ACHN (cell line): ENCODE data around the gene ZFYVE27.
A peak's percentile ranks its signal among the peaks of the same experiment; 100 is the strongest.

Experiments
- DNase-seq: peaks from one replicate; pipeline ENCODE4 v3.0.0-alpha.2; 2015
- in situ Hi-C: cut with HindIII; loops from 2 replicates; pipeline ENCODE4 v1.10.0; 2017; ENCODE audit warnings: low sequenced_read_pairs, low pct_ligation_motif_present, low pct_unique_long_range_greater_than_20kb

ZFYVE27 gene

DNA sequence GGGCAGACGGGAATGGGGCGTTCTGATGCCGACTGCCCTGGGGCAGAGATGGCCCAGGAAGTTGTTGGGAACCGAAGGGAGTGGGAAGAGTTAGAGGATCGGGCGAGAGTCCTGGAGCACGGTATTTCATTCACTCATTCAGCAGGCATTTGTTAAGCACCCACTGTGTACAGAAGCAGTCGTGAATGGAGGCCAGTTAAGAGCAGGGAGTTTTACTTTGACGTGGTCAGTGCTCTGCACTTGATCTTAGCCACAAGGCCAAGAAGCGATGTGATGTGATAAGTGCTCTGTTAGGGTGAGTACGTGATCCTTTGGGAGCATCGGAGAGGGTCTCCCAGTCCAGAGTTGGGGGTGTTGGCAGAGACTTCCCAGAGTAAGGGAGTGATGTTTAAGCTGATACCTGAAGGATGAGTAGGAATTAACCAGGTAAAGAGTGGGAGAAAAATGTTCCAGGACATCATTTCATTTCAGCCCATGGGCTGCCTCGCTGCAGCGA, 890 bp downstream of the ZFYVE27 start:
- in situ Hi-C loops = no loop called here
- DNase-seq = no peak

DNA sequence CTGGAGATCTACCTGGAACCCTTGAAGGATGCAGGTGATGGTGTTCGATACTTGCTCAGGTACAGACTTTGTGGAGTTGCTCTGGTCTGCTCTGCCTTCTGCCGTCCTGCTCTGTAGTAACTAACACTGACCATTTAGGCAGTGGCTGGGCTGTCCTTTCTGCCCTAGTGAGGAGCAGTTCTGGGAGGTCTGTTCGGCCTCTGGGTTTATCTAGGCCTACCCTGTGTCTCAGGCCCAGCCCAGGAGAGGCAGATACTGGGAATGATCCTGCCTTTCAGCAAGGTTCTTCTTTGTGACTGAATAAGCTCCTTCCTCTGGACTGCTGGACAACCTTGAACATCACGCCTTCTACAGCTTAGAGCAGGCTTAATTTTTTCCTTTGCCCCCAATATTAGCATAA, 1.7 kb downstream of the ZFYVE27 start:
- in situ Hi-C loops = no loop called here
- no peak for DNase-seq

DNA sequence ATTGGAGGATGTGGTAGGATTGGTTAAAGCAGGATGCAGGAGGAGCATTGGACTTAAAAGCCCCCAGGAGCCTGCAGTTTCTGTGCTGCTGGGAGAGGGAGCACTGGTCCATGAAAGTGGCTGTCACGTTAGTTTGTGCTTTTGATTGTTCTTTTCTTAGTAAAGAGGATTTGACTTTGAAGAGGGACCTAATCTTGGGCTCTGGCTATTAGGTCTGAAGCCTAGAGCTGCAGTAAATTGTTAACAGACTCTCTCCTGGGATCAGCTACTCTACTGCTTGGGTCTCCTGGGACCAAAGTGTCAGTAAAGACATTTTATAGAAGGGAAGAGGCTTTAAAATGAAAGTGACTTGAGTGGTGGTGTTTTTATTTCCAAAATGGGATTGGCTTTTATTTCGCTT, 3.7 kb downstream of the ZFYVE27 start:
- DNase-seq = no peak

DNA sequence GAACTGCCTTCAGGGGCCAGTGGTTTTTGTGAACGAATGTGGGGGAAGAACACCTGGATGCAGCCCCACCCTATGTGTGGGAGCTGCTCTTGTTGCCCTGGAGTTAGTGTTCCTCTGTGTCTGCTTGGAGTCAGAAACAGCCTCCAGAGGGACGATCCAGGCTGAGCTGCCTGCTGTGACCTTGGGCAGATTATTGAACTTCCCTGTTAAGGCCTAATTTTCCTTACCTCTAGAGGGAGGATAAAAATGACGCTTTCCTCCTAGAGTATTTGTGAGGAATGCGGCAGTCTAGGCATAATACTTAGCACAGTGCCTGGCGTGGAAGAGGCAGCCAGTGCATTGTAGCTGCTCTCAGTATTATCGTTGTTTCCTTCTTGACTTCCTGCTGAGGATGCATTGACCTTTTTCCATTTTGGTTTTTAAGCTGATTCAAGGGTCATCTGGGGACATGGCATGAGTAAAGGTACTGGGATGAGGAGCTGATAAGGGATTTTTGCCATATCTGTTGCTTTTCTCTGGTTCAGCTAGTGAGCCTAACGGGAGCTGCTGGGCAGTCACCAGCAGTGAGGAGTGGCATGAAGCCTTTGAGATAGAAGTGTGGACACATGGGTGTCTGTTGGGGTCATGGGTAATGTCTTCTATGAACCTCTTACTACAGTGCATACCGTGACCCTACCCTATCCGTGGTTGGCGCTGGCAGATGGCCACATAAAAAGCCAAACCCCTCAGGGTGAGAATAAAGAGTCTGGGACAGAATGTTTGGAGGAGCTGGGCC, 6.4 kb downstream of the ZFYVE27 start:
- in situ Hi-C loops = no loop called here
- no peak for DNase-seq

More for the DNA sequence above, 3.7 kb downstream of the ZFYVE27 start:
- in situ Hi-C loops = no loop called here

DNA sequence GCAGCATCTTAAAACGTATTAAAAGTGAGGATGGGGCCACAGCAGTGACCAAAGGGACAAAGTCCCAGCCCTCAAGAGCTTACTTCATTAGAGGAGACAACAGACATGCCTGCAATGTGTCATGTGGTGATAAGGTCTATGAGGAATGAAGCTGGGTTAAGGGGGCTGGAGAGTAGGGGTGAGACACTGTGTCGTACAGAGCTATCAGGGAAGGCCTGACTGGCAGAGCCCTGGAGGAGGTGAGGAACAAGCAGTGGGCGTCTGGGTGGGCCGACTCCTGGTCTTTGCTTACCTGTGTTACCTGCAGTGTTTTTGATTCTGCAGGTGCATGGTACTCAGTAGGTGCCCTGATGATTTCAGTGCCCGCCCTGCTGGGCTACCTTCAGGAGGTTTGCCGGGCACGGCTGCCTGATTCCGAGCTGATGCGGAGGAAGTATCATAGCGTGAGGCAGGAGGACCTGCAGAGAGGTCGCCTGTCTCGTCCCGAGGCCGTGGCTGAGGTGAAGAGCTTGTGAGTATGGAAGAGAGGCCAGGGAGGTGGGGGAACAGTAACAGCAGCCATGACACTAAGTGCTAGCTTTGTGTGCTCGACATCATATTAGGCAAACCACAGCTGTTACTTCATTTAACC, 7.6 kb downstream of the ZFYVE27 start:
- in situ Hi-C loops = no loop called here
- DNase-seq = no peak

DNA sequence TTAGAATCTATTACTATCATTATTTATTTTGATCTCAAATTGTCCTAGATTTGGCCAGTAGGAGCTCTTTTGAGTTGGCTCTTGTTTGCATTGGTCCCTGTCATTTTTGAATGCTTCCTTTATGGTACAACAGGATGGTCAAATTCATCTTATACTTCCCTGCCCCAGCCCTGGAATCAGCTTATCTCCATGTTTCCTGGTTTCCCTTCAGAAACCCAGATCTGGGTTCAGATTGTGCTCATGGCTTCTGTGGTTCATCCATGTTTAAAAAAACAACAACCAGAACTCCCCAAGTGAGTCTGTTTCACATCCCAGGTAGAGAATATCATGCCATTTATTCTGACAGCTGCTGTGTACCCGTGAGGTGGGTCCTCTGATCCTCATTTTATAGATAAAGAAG, 10.6 kb downstream of the ZFYVE27 start:
- DNase-seq = no peak
- in situ Hi-C loops = no loop called here

DNA sequence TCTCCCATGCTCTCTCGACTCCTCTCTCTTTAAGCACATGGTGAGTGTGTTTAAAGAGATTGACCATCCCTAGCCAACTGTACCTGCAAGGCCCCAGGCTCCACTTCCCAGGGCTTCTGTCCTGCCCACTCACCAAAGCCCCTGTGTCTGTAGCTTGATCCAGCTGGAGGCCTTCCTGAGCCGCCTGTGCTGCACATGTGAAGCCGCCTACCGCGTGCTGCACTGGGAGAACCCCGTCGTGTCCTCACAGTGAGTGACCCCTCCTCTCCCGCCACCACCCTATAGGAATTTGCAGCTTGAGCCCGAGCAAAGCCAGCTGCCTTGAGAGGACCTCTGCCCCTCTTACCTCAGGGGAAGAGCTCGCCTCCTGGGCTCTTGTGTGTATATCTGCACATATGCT, 11.2 kb downstream of the ZFYVE27 start:
- in situ Hi-C loops = no loop called here
- DNase-seq = no peak

DNA sequence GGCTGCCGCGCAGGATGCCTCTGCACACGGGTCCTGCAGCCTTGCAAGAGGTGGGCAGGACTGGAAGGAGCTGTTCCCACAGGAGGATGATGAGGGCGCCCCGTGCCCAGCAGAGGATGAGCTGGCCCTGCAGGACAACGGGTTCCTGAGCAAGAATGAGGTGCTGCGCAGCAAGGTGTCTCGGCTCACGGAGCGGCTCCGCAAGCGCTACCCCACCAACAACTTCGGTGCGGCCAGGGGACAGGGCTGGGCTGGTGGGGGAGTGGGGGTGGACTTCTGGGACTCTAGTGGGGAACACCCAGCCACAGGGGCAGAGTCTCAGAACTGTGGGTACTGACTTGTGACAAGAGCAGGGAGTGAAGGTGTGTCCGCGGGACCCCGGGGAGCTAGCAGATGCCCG, 16.0 kb downstream of the ZFYVE27 start:
- no peak for DNase-seq
- in situ Hi-C loops = loop anchor here (25.0 kb wide), 1 partner anchor 109 kb away; no protein-coding TSS in a partner anchor

DNA sequence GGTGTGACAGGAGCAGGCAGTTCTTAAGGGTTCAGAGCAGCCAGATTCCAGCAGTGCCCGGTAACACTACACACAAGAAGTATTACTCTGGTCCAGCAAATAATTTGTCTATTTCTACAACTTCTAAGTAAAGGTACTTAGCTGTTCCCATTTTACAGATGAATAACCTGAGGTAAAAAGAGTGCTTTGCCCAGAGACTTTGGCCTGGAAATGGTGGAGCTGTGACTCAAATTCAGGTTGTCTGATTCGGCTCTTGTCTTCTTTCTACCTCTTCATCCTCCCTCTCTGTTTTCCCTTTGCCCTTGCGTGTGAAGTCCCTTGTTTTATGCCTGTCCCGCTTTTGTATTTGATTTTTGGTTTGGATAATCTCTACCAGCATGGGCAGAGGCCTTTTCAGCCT, 17.8 kb downstream of the ZFYVE27 start:
- no peak for DNase-seq
- in situ Hi-C loops = loop anchor here (25.0 kb wide), 1 partner anchor 108 kb away; no protein-coding TSS in a partner anchor

DNA sequence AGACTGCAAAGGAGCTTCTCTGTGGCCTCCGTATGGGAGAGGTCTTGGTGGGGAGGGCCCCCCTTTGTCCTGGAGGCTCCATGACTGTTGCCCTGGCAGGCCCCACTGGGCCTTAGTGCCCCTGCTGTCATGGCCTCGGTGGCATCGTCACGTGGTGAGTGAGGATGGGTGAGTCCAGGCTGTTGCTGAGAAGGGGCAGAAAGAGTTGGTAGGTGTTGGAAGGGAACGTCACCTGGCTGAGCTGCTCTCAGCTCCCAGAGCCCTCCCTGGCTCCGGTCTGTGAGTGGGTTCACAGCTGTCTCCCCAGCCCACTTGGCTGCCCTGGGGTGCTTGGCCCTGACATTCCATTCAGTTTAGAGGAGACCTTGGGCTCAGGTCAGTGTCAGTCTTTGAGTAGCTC, 18.8 kb downstream of the ZFYVE27 start:
- no peak for DNase-seq
- in situ Hi-C loops = loop anchor here (25.0 kb wide), 1 partner anchor 107 kb away; no protein-coding TSS in a partner anchor

DNA sequence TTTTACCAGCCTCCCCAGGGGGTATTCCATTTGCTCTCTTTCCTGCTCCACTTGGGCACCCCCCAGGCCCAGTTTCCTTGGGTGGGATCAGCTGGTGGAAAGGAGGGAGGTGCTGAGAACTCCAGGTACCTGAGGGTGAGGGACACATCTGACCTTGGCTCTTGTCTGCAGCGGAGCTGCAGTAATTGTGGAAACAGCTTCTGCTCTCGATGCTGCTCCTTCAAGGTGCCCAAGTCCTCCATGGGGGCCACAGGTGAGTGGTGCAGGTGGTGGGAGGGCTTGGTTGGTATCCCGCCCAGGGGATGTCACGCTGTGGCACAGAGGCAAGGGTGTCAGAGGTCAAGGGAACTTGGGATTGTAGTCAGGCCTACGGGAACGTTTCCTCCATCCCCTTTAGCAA, 20.5 kb downstream of the ZFYVE27 start:
- in situ Hi-C loops = loop anchor here (25.0 kb wide), 1 partner anchor 105 kb away; no protein-coding TSS in a partner anchor
- DNase-seq = no peak

DNA sequence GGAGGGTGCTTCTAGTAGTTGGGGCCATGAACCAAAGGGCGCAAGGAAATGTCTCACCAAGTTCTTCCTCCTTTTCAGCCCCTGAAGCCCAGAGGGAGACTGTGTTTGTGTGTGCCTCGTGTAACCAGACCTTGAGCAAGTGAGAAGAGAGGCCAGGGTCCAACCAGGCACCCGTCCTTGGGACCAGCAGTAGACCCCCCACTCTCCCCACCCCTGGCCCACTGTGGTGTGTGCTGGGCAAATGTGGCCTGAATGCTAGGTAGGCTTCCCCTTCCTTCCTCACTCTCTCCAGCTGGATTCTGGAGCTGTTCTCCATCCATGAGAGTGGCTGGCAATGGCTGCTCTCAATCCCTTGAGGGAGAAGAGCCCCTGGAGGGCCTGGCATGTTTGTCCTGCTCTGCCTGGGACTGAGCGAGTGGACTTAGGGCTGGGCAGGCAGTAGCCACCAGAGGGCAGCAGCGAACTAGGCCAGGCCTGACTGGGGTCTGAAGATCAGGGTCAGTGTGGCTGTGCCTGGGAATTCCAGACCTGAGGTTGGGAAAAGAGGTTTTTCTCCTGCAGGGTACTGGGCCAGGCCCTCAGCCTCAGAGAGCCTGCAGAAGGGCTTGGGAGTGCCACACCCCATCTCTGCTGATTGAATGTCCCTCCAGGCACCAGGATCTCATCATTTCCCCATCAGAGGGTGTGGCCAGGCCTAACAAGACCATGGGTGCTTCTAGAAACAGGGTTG, 22.4 kb downstream of the ZFYVE27 start:
- in situ Hi-C loops = loop anchor here (25.0 kb wide), 1 partner anchor 103 kb away; no protein-coding TSS in a partner anchor
- DNase-seq = peak; percentile 71

DNA sequence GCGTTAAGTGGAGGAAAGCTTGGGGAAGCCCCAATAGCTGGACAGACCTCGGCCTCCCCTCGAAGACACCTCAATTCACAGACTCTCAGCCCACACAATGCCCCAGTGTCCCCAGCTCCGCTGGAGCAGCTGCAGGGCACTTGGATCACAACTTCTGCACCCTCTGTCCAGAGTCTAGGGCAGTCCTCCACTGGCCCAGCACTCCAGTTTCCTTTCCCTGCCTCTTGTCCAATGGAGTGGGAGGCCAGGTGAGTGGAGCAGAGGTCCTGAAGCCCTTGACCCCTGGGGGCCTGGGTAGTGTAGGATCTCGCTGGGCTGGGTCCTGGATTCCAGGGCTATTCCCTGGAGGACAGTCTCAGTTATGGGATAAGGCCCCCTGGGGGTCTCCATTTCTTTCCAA, 23.0 kb downstream of the ZFYVE27 start:
- no peak for DNase-seq
- in situ Hi-C loops = loop anchor here (25.0 kb wide), 1 partner anchor 102 kb away; no protein-coding TSS in a partner anchor

DNA sequence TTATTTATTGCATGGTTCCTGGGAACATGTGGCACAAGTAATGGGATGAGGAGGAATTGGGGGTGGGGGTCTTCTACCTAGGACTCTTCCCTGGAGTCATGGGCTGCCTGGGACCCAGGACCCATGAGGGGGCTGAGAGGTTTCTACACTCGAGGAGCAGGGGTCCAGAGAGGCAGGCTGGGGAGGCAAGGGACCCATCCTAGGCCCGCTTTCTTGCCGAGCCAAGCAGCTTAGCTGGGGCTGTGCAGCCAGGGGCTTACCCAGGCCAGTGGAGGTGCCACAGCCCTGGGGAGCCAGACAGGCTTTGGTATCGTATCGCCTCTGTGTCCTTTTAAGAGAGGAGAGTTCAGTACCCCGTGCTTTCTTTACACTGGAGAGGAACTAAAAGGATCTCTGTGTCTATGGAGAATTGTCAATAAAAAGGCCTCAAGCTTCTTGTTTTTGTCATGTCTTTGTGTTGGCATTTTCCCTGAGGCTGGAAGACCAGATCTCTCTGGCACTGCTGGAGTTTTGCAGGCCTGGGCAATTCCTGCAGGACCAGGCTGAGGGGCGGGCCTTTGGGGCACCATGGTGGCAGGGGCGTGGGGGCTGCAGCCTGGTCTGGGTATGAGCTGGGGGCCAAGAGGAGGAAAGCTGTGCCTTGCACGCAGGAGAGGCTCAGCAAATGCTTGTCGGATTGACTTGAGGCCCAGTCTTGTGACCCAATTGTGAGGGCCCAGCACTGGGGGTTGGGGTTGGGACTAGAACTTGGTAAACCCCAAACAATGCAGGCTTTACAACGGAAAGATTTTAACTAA, 23.7 kb downstream of the ZFYVE27 start:
- no peak for DNase-seq
- in situ Hi-C loops = loop anchor here (25.0 kb wide), 1 partner anchor 102 kb away; no protein-coding TSS in a partner anchor

DNA sequence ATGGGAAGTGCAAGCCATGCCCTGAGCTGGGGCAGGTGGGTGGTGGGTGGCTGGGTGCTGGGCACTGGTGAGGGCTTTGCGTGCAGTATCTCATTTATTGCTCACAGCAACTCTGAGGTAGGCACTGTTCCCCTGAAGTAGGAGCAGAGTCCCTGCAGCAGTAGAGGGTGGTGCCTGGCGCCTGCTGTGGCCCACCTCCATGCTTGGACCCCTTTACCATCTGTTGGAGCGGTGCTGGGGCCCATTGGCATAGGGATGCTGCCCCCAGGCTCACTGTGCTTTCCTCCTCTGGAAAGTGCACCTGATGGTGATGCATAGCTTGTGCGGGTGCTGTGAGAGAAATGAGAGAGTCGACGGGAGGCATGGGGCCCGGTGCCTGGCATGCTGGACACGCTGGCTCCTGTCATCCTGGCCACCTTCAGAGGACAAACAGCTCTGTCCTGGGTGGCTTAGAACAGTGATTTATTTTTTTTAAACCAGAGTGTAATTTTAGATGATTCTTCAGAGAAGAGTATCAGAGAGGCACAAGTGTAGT, 24.5 kb downstream of the ZFYVE27 start:
- in situ Hi-C loops = loop anchor here (25.0 kb wide), 1 partner anchor 101 kb away; no protein-coding TSS in a partner anchor

DNA sequence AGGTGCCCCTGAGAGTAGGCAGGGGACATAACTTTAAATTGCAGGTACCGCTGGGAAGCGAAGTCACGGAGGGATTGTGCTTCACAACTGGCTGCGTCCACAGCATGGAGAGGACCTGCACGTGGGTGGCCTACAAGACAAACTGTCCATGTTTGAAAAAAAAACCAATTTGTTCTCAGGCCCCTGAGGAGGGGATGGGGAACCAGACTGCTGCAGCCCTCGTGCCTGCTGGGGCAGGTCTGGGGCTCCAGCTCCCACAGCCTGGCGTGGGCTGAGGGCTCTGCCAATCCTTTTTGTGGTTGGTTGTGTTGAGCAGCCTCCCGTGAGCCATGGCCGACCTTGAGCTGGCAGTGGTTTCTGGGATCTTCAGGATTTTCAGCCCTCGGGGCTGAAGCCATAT, 25.1 kb downstream of the ZFYVE27 start:
- in situ Hi-C loops = loop anchor here (25.0 kb wide), 1 partner anchor 100 kb away; no protein-coding TSS in a partner anchor
- DNase-seq = no peak

More for the DNA sequence above, 24.5 kb downstream of the ZFYVE27 start:
- no peak for DNase-seq

DNA sequence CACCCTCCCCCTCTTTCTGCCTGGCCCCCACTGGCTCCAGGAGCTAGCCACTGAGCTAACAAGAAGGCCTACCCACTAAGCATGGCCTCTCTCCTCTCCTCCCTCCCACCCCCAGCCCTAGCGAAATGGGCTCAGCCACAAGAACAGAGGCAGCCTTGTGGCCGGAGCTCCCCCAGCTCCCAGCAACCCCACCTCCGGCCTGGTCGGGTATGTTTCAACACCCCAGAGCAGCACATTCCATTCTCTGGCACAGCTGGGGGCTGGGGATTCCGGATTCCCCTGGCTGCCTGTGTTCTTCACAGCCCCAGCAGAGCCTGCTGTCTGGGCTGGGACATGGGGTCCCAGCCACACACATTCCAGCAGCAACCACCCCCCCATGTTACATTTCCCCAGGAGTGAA, 25.9 kb downstream of the ZFYVE27 start:
- in situ Hi-C loops = loop anchor here (25.0 kb wide), 1 partner anchor 99 kb away; no protein-coding TSS in a partner anchor

DNA sequence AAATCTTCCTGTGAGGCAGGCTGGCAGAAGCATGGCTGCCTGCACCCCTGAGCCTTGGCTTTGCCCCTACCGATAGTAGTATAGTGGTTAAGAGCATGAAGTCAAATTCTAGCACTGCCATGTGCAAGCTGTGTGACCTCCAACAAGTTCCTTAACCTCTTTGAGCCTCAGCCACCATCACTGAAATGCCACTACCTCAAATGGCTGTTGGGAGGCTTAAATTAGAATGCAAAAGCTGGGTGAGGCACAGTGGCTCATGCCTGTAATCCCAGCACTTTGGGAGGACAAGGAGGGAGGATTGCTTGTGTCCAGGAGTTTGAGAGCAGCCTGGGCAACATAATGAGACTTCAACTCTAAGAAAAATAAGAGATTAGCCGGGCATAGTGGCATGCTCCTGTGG, 26.5 kb downstream of the ZFYVE27 start:
- DNase-seq = no peak
- in situ Hi-C loops = loop anchor here (25.0 kb wide), 1 partner anchor 99 kb away; no protein-coding TSS in a partner anchor

More for the DNA sequence above, 25.9 kb downstream of the ZFYVE27 start:
- no peak for DNase-seq
